PC-3 (cell line): ENCODE data around the gene TREML1. TPM values are rescaled to one million over a fixed set of nuclear protein-coding genes. Genes with fewer than 3 reads are reported as not detected.

ENCODE experiments used
- ATAC-seq: fragments of 200-7000 bp; cut with Tn5 transposase; 2 replicates; pipeline ENCODE4 v1.9.1; 2020; ENCODE audit warnings: mild to moderate bottlenecking, moderate library complexity
- BruUV-seq: library from RNA; stranded (reverse); fragments of 400-500 nt; replicated peaks from 2 replicates; lab custom pipeline; 2021; lab: Mats Ljungman, UMichigan
- CTCF ChIA-PET: fragments of 300-600 bp; sonication (Branson Sonifier 250); formaldehyde crosslinking; loops from one replicate; lab custom pipeline; 2022; ENCODE audit warnings: antibody characterized with exemption; lab: Charles Lee
- POLR2A ChIA-PET: fragments of 300-600 bp; sonication (Branson Sonifier 250); formaldehyde crosslinking; loops from one replicate; lab custom pipeline; 2022; ENCODE audit warnings: antibody characterized with exemption; ENCODE audit not compliant: unreplicated experiment; lab: Charles Lee
- DNase-seq: peaks from one replicate; pipeline ENCODE4 v3.0.0-alpha.2; 2015
- H2AFZ ChIP-seq: fragments of 300-600 bp; sonication (generic); 2 replicates; pipeline ENCODE4 v1.6.0; 2016; ENCODE audit warnings: antibody characterized with exemption, low read length
- H3F3A ChIP-seq: fragments of 300-600 bp; sonication (generic); one replicate; pipeline ENCODE4 v1.6.0; 2017; ENCODE audit warnings: antibody characterized with exemption, low read length, control low read depth, mild to moderate bottlenecking; ENCODE audit not compliant: unreplicated experiment
- H3K27ac ChIP-seq: fragments of 300-600 bp; sonication (generic); 2 replicates; pipeline ENCODE4 v1.5.1; 2016; ENCODE audit warnings: mild to moderate bottlenecking, low read length
- H3K27me3 ChIP-seq: fragments of 300-600 bp; sonication (generic); 2 replicates; pipeline ENCODE4 v1.6.1; 2016; ENCODE audit warnings: low read length, mixed read lengths
- H3K36me3 ChIP-seq: fragments of 300-600 bp; sonication (generic); 2 replicates; pipeline ENCODE4 v1.6.1; 2016; ENCODE audit warnings: low read depth, mixed run types, low read length, mixed read lengths
- H3K4me1 ChIP-seq: fragments of 300-600 bp; sonication (generic); 2 replicates; pipeline ENCODE4 v1.5.1; 2016; ENCODE audit warnings: low read length; ENCODE audit not compliant: insufficient read depth
- H3K4me2 ChIP-seq: fragments of 300-600 bp; sonication (generic); 2 replicates; pipeline ENCODE4 v1.6.0; 2016; ENCODE audit warnings: low read length
- H3K4me3 ChIP-seq: fragments of 300-600 bp; sonication (generic); 2 replicates; pipeline ENCODE4 v1.5.1; 2016; ENCODE audit warnings: mild to moderate bottlenecking, low read length, mixed read lengths
- H3K79me2 ChIP-seq: fragments of 300-600 bp; sonication (generic); 2 replicates; pipeline ENCODE4 v1.6.1; 2017; ENCODE audit warnings: low read length, mixed read lengths
- H3K9ac ChIP-seq: fragments of 300-600 bp; sonication (generic); 2 replicates; pipeline ENCODE4 v1.6.0; 2016; ENCODE audit warnings: mild to moderate bottlenecking, low read length
- H3K9me2 ChIP-seq: fragments of 300-600 bp; sonication (generic); replicated peaks from 2 replicates; pipeline ENCODE4 v1.6.1; 2016; ENCODE audit warnings: mixed run types, low read length, mixed read lengths
- H3K9me3 ChIP-seq: fragments of 300-600 bp; sonication (generic); 2 replicates; pipeline ENCODE4 v1.6.1; 2016; ENCODE audit warnings: low read length, mixed read lengths
- H4K20me1 ChIP-seq: fragments of 300-600 bp; sonication (generic); 2 replicates; pipeline ENCODE4 v1.6.1; 2016; ENCODE audit warnings: low read length, mixed read lengths
- EZH2 ChIP-seq: fragments of 300-600 bp; sonication (generic); IDR thresholded peaks from one replicate; pipeline ENCODE4 v1.6.1; 2017; ENCODE audit warnings: antibody characterized with exemption, mild to moderate bottlenecking, low read length; ENCODE audit not compliant: unreplicated experiment
- EZH2phosphoT487 ChIP-seq: fragments of 300-600 bp; sonication (generic); IDR thresholded peaks from 2 replicates; pipeline ENCODE4 v1.6.1; 2018; ENCODE audit warnings: mild to moderate bottlenecking, antibody characterized with exemption, low read length, borderline replicate concordance
- intact Hi-C: fragments of 100-400 bp; cut with micrococcal nuclease; formaldehyde crosslinking; loops from 2 replicates; pipeline ENCODE4 v1.9.0; 2023
- total RNA-seq: library from RNA; depleted of rRNA; stranded (reverse); fragments of >200 nt; gene quantifications from 2 replicates; pipeline ENCODE4 v1.2.3, GENCODE V29; 2014
- TF ChIP-seq, protein P1 (sequence below): fragments of 300-600 bp; sonication (generic); conservative IDR thresholded peaks from 2 replicates; pipeline ENCODE4 v1.5.1; 2017; ENCODE audit warnings: antibody characterized with exemption, low read depth, mild to moderate bottlenecking, low read length

The TREML1 gene
- total RNA-seq, 1 experiment from 2014 or later: not detected

DNA sequence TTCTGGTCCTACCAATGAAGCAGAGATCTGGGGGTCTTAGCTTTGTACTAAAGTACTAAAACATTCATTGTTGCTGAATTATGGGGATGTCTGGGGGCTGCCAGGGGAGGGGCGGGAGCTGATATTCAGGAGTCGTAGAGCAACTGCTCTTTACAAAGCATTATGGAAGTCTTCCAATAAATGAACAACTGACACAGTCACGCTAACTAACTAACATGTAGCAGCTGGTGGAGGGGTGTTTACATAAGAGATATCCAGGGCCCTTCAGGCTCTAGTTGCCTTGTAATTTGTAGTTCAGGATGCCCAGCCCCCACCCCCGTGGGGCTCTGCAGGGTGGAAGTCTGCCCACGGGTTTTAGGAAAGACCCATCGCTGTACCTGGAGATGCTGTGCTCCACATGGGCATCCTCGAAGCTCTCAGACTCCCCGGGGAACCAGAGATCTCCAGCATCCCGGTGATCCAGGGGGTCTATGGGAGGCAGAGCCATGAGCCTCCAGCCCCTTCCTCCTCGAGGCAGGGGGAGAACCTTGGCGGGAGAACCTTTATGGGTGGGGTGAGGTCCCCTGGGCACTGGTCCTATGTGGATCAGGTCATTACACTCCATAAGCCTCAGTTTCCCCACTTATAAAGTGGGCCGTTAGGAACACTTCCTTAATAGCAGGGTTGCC lies 5.4 kb upstream of the TREML1 start:
- Histone ChIP-seq H3K9me3 (no peaks in the 10 kb centered on the region), H3K27me3 (peaks cover 11% of the 10 kb centered on the region; the same call in 1 of the 2 replicates), H3F3A (no peaks in the 10 kb centered on the region), H4K20me1 (no peaks in the 10 kb centered on the region), H3K9me2 (no peaks in the 10 kb centered on the region), H3K36me3 (no peaks in the 10 kb centered on the region), H3K9ac (no peak overlapping the region), H3K27ac (no peak overlapping the region), H3K79me2 (no peaks in the 10 kb centered on the region), H3K4me3 (no peak overlapping the region), H3K4me1 (no peaks in the 10 kb centered on the region), H3K4me2 (no peak overlapping the region), H2AFZ (no peak overlapping the region)
- POLR2A ChIA-PET: interaction anchor here (0.6 kb wide), 1 partner anchor 8 kb away, joined by 4 read pairs; no protein-coding TSS in a partner anchor
- no peak for DNase-seq
- no peak for TF ChIP-seq EZH2
- TF ChIP-seq, protein P1, sequence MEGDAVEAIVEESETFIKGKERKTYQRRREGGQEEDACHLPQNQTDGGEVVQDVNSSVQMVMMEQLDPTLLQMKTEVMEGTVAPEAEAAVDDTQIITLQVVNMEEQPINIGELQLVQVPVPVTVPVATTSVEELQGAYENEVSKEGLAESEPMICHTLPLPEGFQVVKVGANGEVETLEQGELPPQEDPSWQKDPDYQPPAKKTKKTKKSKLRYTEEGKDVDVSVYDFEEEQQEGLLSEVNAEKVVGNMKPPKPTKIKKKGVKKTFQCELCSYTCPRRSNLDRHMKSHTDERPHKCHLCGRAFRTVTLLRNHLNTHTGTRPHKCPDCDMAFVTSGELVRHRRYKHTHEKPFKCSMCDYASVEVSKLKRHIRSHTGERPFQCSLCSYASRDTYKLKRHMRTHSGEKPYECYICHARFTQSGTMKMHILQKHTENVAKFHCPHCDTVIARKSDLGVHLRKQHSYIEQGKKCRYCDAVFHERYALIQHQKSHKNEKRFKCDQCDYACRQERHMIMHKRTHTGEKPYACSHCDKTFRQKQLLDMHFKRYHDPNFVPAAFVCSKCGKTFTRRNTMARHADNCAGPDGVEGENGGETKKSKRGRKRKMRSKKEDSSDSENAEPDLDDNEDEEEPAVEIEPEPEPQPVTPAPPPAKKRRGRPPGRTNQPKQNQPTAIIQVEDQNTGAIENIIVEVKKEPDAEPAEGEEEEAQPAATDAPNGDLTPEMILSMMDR: no peak
- no peak for TF ChIP-seq EZH2phosphoT487
- BruUV-seq: no TSS peak
- no peak for ATAC-seq
- intact Hi-C loops: no loop called here
- CTCF ChIA-PET: no interaction called here

DNA sequence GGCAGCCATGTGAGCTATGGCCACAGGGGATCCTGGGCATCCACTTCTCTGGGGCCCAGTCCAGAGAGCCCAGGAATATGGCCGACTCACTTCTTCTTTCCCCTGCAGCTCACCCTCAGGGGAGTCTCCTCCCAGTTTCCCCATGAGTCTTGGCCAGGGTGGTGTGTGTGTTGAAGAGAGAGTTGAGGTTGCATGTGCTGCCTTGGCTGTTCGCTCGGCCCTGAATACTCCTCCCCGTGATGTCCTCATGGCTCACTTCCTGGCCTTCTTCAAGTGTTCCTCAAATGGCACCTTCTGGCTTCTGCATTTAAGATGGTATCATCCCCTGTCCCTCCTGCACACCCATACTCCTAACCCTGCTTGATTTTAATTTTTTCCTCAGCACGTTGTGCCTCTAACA lies 3.2 kb upstream of the TREML1 start:
- H3K4me1 ChIP-seq: no peaks in the 10 kb centered on the region
- DNase-seq: no peak
- no peak overlapping the region for H3K27ac ChIP-seq
- H3F3A ChIP-seq: no peaks in the 10 kb centered on the region
- peaks cover 7% of the 10 kb centered on the region; the same call in 1 of the 2 replicates for H3K27me3 ChIP-seq
- no peaks in the 10 kb centered on the region for H3K79me2 ChIP-seq
- no peak overlapping the region for H3K4me2 ChIP-seq
- H3K4me3 ChIP-seq: no peak overlapping the region
- H3K9me2 ChIP-seq: no peaks in the 10 kb centered on the region
- TF ChIP-seq EZH2 (no peak), EZH2phosphoT487 (no peak)
- TF ChIP-seq, protein P1: no peak
- no peak overlapping the region for H3K9ac ChIP-seq
- H4K20me1 ChIP-seq: no peaks in the 10 kb centered on the region
- no peak overlapping the region for H2AFZ ChIP-seq
- intact Hi-C loops: no loop called here
- ATAC-seq: no peak
- ChIA-PET CTCF (interaction anchor here (0.6 kb wide), 1 partner anchor 550 kb away, joined by 3 read pairs; no protein-coding TSS in a partner anchor), POLR2A (no interaction called here)
- H3K9me3 ChIP-seq: no peaks in the 10 kb centered on the region
- no TSS peak for BruUV-seq
- no peaks in the 10 kb centered on the region for H3K36me3 ChIP-seq

DNA sequence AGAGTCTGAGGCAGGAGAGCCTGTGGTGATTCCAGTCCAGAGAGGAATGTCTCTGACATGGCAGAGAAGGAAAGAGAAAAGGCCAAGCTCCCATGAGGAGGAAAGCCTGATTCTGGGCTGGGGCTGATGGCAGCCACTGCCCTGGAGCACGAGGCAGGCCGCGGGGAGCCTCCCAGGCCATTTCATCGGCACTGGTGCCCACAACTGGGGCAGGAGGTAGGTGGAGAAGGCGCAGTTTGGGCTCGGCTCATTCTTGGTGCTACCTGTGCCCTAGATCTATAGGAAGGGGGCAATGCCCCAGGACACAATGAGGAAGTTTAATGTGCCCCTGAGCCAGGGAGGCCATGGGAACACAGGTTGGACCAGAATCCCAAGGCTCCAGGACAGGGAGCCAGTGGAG lies 2.6 kb upstream of the TREML1 start:
- Histone ChIP-seq H3K4me1 (no peaks in the 10 kb centered on the region), H3K27ac (no peak overlapping the region), H3K9me2 (no peaks in the 10 kb centered on the region), H3K9ac (no peak overlapping the region), H2AFZ (no peak overlapping the region), H3K27me3 (peaks cover 5% of the 10 kb centered on the region; the same call in 1 of the 2 replicates), H4K20me1 (no peaks in the 10 kb centered on the region), H3K4me2 (no peak overlapping the region), H3K79me2 (no peaks in the 10 kb centered on the region), H3K9me3 (no peaks in the 10 kb centered on the region), H3K4me3 (no peak overlapping the region), H3F3A (no peaks in the 10 kb centered on the region), H3K36me3 (no peaks in the 10 kb centered on the region)
- intact Hi-C loops: no loop called here
- TF ChIP-seq EZH2phosphoT487 (no peak), EZH2 (no peak)
- TF ChIP-seq, protein P1: no peak
- CTCF ChIA-PET: interaction anchor here (0.7 kb wide), 1 partner anchor 163 kb away, joined by 7 read pairs; no protein-coding TSS in a partner anchor
- POLR2A ChIA-PET: no interaction called here
- ATAC-seq (no peak), DNase-seq (no peak)
- BruUV-seq: no TSS peak
